CD4-positive, alpha-beta T cell treated with Interleukin-17A for 1 hour (primary cell): ENCODE measurements around the gene EFHC1.

Experiments
- DNase-seq: peaks from one replicate; pipeline ENCODE4 v3.0.0-alpha.2; 2020

EFHC1 gene

GRCh38 chr6:52523378-52524142, 103.4 kb downstream of the EFHC1 start:
- DNase-seq: no peak

GRCh38 chr6:52524918-52525317, 104.8 kb downstream of the EFHC1 start:
- no peak for DNase-seq

GRCh38 chr6:52526634-52527033, 106.5 kb downstream of the EFHC1 start:
- DNase-seq: no peak

GRCh38 chr6:52527436-52527835, 107.3 kb downstream of the EFHC1 start:
- no peak for DNase-seq

- DNase-seq: no peak
Observed at GRCh38 chr6:52529311-52529710, 109.2 kb downstream of the EFHC1 start.

- no peak for DNase-seq
Observed at GRCh38 chr6:52530351-52530750, 110.2 kb downstream of the EFHC1 start.

GRCh38 chr6:52531396-52531795, 111.3 kb downstream of the EFHC1 start:
- no peak for DNase-seq

GRCh38 chr6:52531834-52532233, 111.7 kb downstream of the EFHC1 start:
- DNase-seq: no peak

- DNase-seq: no peak
Observed at GRCh38 chr6:52532457-52532856, 112.3 kb downstream of the EFHC1 start.

- DNase-seq: no peak
Observed at GRCh38 chr6:52533491-52533890, 113.3 kb downstream of the EFHC1 start.

GRCh38 chr6:52534363-52534762, 114.2 kb downstream of the EFHC1 start:
- no peak for DNase-seq

- no peak for DNase-seq
Observed at GRCh38 chr6:52534966-52535390, 114.8 kb downstream of the EFHC1 start.

GRCh38 chr6:52535711-52536423, 115.7 kb downstream of the EFHC1 start:
- DNase-seq: peak; percentile 6

- no peak for DNase-seq
Observed at GRCh38 chr6:52536424-52536916, 116.3 kb downstream of the EFHC1 start.

- no peak for DNase-seq
Observed at GRCh38 chr6:52537001-52537753, 117.0 kb downstream of the EFHC1 start.

GRCh38 chr6:52538252-52538900, 118.2 kb downstream of the EFHC1 start:
- DNase-seq: no peak

GRCh38 chr6:52538901-52539354, 118.8 kb downstream of the EFHC1 start:
- no peak for DNase-seq

GRCh38 chr6:52539607-52540006, 119.5 kb downstream of the EFHC1 start:
- DNase-seq: no peak

- no peak for DNase-seq
Observed at GRCh38 chr6:52540286-52540902, 120.3 kb downstream of the EFHC1 start.

- no peak for DNase-seq
Observed at GRCh38 chr6:52541135-52541534, 121.0 kb downstream of the EFHC1 start.

GRCh38 chr6:52543262-52543661, 123.1 kb downstream of the EFHC1 start:
- DNase-seq: no peak
